Upper lobe of left lung (tissue), 6 donors: ENCODE results near the gene SLC25A39. TPM values are rescaled to one million over a fixed set of nuclear protein-coding genes. Genes with fewer than 3 reads are reported as not detected.

Experiments
- ATAC-seq, 2 donors: fragments of 200-7000 bp; cut with Tn5 transposase; one replicate each; pipeline ENCODE4 v1.9.1; 2022; ENCODE audit warnings: mild to moderate bottlenecking in 2 of 2, moderate library complexity in 2 of 2; ENCODE audit not compliant: low FRiP score in 2 of 2
- DNase-seq, 2 donors: peaks; one replicate each; pipeline ENCODE4 v3.0.0-alpha.2; 2019 to 2020
- H3K27ac ChIP-seq, 4 donors: fragments of 200-600 bp; sonication (generic); one replicate each; pipeline ENCODE4 v1.5.1; 2016 to 2019
- H3K27me3 ChIP-seq, 4 donors: fragments of 200-600 bp; sonication (generic); one replicate each; pipeline ENCODE4 v1.5.1; 2017 to 2019
- H3K36me3 ChIP-seq, 4 donors: fragments of 200-600 bp; sonication (generic); one replicate each; pipeline ENCODE4 v1.5.1; 2016 to 2019
- H3K4me1 ChIP-seq, 4 donors: fragments of 200-600 bp; sonication (generic); one replicate each; pipeline ENCODE4 v1.5.1; 2018 to 2019
- H3K4me3 ChIP-seq, 4 donors: fragments of 200-600 bp; sonication (generic); one replicate each; pipeline ENCODE4 v1.5.1; 2017 to 2019; ENCODE audit warnings: mild to moderate bottlenecking in 2 of 4, moderate library complexity in 1 of 4
- H3K9me3 ChIP-seq, 4 donors: fragments of 200-600 bp; sonication (generic); one replicate each; pipeline ENCODE4 v1.5.1; 2018 to 2019
- CTCF ChIP-seq, 6 experiments: fragments of 450-650 bp in 4 of 6; fragments of 200-600 bp in 2 of 6; sonication (generic) in 2 of 6; IDR thresholded peaks; one replicate each; pipeline ENCODE4 v1.5.1; 2016 to 2019; ENCODE audit warnings: antibody characterized with exemption in 6 of 6
- EP300 ChIP-seq, 4 donors: sonication (generic); formaldehyde crosslinking; IDR thresholded peaks; one replicate each; pipeline ENCODE4 v1.5.1; 2017; ENCODE audit warnings: antibody characterized with exemption in 4 of 4, control low read depth in 2 of 4
- POLR2A ChIP-seq, 4 donors: fragments of 450-650 bp; IDR thresholded peaks; one replicate each; pipeline ENCODE4 v1.5.1; 2016 to 2017; ENCODE audit warnings: antibody characterized with exemption in 4 of 4, mild to moderate bottlenecking in 2 of 4
- POLR2AphosphoS5 ChIP-seq, 2 donors: sonication (generic); formaldehyde crosslinking; IDR thresholded peaks; one replicate each; pipeline ENCODE4 v1.5.1; 2017; ENCODE audit warnings: antibody characterized with exemption in 2 of 2
- WGBS, 2 donors: methylation state at CpG; one replicate each; pipeline ENCODE4 v1.1.5; 2017 to 2018; 5-methylcytosine and 5-hydroxymethylcytosine counted together
- total RNA-seq, 6 donors: library from RNA; depleted of rRNA in 4 of 6; stranded (reverse); fragments of >200 nt in 4 of 6; gene quantifications; one replicate each; pipeline versions ENCODE4 v1.1.0 to v1.2.1, GENCODE V29; 2016 to 2021
- donor health status: DM: no; HTN: no; CAD: no; lungs with moderate emphysema.
- donor health status: DM: no; HTN: yes; CAD: no; lungs with severe emphysema.

SLC25A39 gene
- total RNA-seq, 6 donors from 2014 or later, result 56.8 to 144 (median 98.6) TPM

- ATAC-seq (no peak), DNase-seq (no peak)
- Histone ChIP-seq H3K27me3 (no peaks in the 10 kb centered on the region), H3K4me1 (peaks cover 13 to 23% (median 19%) of the 10 kb centered on the region in 4 donors), H3K4me3 (no peak overlapping the region), H3K9me3 (no peaks in the 10 kb centered on the region), H3K27ac (no peak overlapping the region), H3K36me3 (no peaks in the 10 kb centered on the region)
- WGBS, 2 donors, result 91 to 97% methylated on average over 7 to 8 of the region's 8 CpGs
- TF ChIP-seq POLR2A (IDR thresholded peaks at IDR 0.05), result no peak
- TF ChIP-seq CTCF (IDR thresholded peaks at IDR 0.05), result no peak
- no peak for TF ChIP-seq EP300 (IDR thresholded peaks at IDR 0.05)
- no peak for TF ChIP-seq POLR2AphosphoS5 (IDR thresholded peaks at IDR 0.05)
Measured at GRCh38 chr17:44283344-44284023, 41.1 kb downstream of the SLC25A39 start.

- ATAC-seq (no peak), DNase-seq (no peak)
- Histone ChIP-seq H3K36me3 (no peaks in the 10 kb centered on the region), H3K4me3 (no peak overlapping the region), H3K27ac (no peak overlapping the region), H3K4me1 (peaks cover 13 to 23% (median 19%) of the 10 kb centered on the region in 4 donors), H3K27me3 (no peaks in the 10 kb centered on the region), H3K9me3 (no peaks in the 10 kb centered on the region)
- WGBS, 2 donors, result 61 to 66% methylated on average over 3 of the region's 3 CpGs
- TF ChIP-seq POLR2A (IDR thresholded peaks at IDR 0.05), result no peak
- TF ChIP-seq EP300 (IDR thresholded peaks at IDR 0.05), result no peak
- no peak for TF ChIP-seq POLR2AphosphoS5 (IDR thresholded peaks at IDR 0.05)
- no peak for TF ChIP-seq CTCF (IDR thresholded peaks at IDR 0.05)
Measured at GRCh38 chr17:44282264-44282663, 42.4 kb downstream of the SLC25A39 start.

- no peak overlapping the region for H3K27ac ChIP-seq
- H3K36me3 ChIP-seq, result no peaks in the 10 kb centered on the region
- TF ChIP-seq CTCF (IDR thresholded peaks at IDR 0.05) (no peak), EP300 (IDR thresholded peaks at IDR 0.05) (no peak), POLR2AphosphoS5 (IDR thresholded peaks at IDR 0.05) (no peak), POLR2A (IDR thresholded peaks at IDR 0.05) (no peak)
- DNase-seq (no peak), ATAC-seq (no peak)
- H3K4me3 ChIP-seq, result no peak overlapping the region
- 94 to 100% methylated on average over 2 of the region's 2 CpGs for WGBS, 2 donors
- peaks cover 13 to 23% (median 19%) of the 10 kb centered on the region in 4 donors for H3K4me1 ChIP-seq
- no peaks in the 10 kb centered on the region for H3K27me3 ChIP-seq
- no peaks in the 10 kb centered on the region for H3K9me3 ChIP-seq
Measured at GRCh38 chr17:44281570-44281969, 43.1 kb downstream of the SLC25A39 start.

GRCh38 chr17:44280392-44280937, 44.2 kb downstream of the SLC25A39 start:
- TF ChIP-seq EP300 (IDR thresholded peaks at IDR 0.05) (no peak), POLR2A (IDR thresholded peaks at IDR 0.05) (no peak), CTCF (IDR thresholded peaks at IDR 0.05) (no peak), POLR2AphosphoS5 (IDR thresholded peaks at IDR 0.05) (no peak)
- Histone ChIP-seq H3K27ac (peak overlapping the region; percentile 58 to 85 (median 70)), H3K4me3 (no peak overlapping the region), H3K9me3 (no peaks in the 10 kb centered on the region), H3K27me3 (no peaks in the 10 kb centered on the region), H3K36me3 (no peaks in the 10 kb centered on the region), H3K4me1 (peaks cover 13 to 23% (median 19%) of the 10 kb centered on the region in 4 donors)
- peak in 1 of 2 donors; percentile 24 for DNase-seq
- 78 to 87% methylated on average over 12 of the region's 12 CpGs for WGBS, 2 donors
- ATAC-seq, result peak in 1 of 2 donors; percentile 6
